ENCODE results near the gene DUOX1.

The DUOX1 gene

GRCh38 chr15:45212493-45212892 is 82.7 kb downstream of the DUOX1 start:
- H3K9ac ChIP-seq (ENCODE audit: low read length): no peak overlapping the region
- no peak overlapping the region for H3K23ac ChIP-seq (ENCODE audit: low read length)
- no peaks in the 10 kb centered on the region for H3K36me3 ChIP-seq (ENCODE audit: control insufficient read depth in 1 of 2, insufficient read depth in 2 of 2, low read length in 2 of 2)
- no peaks in the 10 kb centered on the region for H3K9me3 ChIP-seq (ENCODE audit: insufficient read depth, low read depth, low read length)
- no peaks in the 10 kb centered on the region for H3K79me2 ChIP-seq (ENCODE audit: control insufficient read depth, insufficient read depth, low read length, poor library complexity)
- H3K4ac ChIP-seq (ENCODE audit: low read depth, low read length): no peak overlapping the region
- H2AFZ ChIP-seq (ENCODE audit: insufficient read depth, low read length, poor library complexity): no peak overlapping the region
- H3K79me1 ChIP-seq (ENCODE audit: low read length): no peaks in the 10 kb centered on the region
- no CpG with 5 or more reads among the region's 1 CpG for WGBS (ENCODE audit: extremely low coverage, insufficient coverage, insufficient read length)
- no peak overlapping the region for H3K27ac ChIP-seq (ENCODE audit: low read depth, low read length)
- H4K91ac ChIP-seq (ENCODE audit: low read depth, low read length): no peak overlapping the region
- no peaks in the 10 kb centered on the region for H3K27me3 ChIP-seq (ENCODE audit: insufficient read depth, low read length)
- no peak overlapping the region for H3K4me2 ChIP-seq (ENCODE audit: low read length)
- no peaks in the 10 kb centered on the region for H3K4me1 ChIP-seq (ENCODE audit: control insufficient read depth in 1 of 2, insufficient read depth in 2 of 2, low read length in 2 of 2)
- H3K4me3 ChIP-seq (ENCODE audit: low read depth, low read length): no peak overlapping the region
- no peak overlapping the region for H2BK12ac ChIP-seq (ENCODE audit: low read length)
- no peak overlapping the region for H2AK5ac ChIP-seq (ENCODE audit: low read length)
- no peak overlapping the region for H3K18ac ChIP-seq (ENCODE audit: low read length)
- no peak overlapping the region for H4K8ac ChIP-seq (ENCODE audit: low read depth, low read length)
- no peak overlapping the region for H3K14ac ChIP-seq (ENCODE audit: low read length)
- no peak overlapping the region for H2BK5ac ChIP-seq (ENCODE audit: low read depth, low read length, poor library complexity)
- no peak for DNase-seq
- no peak overlapping the region for H4K12ac ChIP-seq (ENCODE audit: low read depth, low read length)
- H2BK120ac ChIP-seq (ENCODE audit: insufficient read depth, low read length, poor library complexity): no peak overlapping the region

Measured in trophoblast cell (in vitro differentiated cells and primary cell).